NCI-H345 treated with DMSO at 0.1 percent for 48 hours (cell line): ENCODE measurements around the gene TSPOAP1.
A peak's percentile ranks its signal among the peaks of the same experiment; 100 is the strongest.

Experiments used
- DNase-seq: peaks from one replicate; lab custom pipeline; 2025; ENCODE audit not compliant: unreplicated experiment; lab: John Stamatoyannopoulos, UW

TSPOAP1 gene

DNA sequence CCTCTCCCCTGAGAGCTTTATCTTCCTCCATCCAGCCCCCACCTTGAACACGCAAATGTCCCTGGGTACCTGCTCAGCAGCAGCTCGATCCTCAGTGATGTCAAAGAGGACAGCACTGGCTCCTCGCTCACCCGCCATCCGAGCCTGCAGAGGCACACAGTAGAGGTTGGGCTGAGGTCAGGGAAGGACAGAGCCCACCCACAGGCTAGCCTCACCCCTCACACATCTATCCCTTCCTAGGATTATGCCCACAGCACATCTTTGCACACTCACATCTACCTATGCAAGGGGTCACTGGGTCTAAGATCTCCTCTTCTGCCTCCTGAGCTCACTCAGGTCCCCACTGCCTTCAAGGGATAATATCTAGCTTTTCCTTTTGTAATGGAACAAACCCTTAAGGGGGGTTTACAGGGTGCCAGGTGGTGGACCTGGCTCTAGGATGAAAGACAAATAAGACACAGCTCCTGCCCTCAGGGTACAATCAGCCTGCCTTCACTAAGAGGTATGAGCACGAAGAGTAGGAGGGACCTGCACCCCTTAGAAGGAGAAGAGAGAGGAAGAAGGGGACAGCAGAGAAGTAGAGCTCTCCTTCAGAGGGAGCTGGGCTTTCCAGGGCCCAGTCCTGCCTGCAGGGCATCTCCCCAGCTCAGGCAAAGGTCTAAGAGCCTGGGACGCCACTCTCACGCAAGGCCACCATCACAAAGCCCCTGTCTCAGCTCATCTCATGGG is 35.0 kb upstream of the TSPOAP1 start:
- no peak for DNase-seq

DNA sequence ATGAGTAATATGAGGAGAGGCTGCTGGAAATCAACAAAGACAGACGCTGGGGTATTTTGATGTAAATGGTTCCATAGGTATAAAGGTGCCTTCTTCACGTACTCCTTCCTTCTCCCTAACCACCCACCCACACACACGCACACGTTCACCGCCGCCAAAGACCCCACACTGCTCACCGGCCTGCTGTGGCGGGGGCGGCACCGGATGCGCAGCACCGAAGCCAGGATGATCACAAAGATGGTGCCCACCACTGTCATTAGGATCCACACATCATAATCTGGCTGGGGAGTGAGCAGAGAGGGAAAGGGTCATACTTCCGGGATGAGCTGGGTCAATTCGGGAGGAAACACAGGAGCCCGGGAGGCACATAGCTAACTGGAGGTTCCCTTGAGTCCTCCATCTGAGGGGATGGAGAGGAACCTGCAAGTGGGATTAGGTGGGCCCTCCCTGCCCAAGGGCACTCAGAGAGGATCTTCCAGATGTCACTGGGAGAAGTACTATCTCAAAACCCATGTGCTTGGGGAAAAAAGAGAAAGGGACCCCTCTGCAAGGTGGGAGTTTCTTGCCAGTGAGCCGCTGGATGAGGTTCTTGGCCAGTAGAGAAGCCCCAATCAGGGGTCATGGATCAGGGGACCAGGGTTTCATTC is 33.9 kb upstream of the TSPOAP1 start:
- no peak for DNase-seq

DNA sequence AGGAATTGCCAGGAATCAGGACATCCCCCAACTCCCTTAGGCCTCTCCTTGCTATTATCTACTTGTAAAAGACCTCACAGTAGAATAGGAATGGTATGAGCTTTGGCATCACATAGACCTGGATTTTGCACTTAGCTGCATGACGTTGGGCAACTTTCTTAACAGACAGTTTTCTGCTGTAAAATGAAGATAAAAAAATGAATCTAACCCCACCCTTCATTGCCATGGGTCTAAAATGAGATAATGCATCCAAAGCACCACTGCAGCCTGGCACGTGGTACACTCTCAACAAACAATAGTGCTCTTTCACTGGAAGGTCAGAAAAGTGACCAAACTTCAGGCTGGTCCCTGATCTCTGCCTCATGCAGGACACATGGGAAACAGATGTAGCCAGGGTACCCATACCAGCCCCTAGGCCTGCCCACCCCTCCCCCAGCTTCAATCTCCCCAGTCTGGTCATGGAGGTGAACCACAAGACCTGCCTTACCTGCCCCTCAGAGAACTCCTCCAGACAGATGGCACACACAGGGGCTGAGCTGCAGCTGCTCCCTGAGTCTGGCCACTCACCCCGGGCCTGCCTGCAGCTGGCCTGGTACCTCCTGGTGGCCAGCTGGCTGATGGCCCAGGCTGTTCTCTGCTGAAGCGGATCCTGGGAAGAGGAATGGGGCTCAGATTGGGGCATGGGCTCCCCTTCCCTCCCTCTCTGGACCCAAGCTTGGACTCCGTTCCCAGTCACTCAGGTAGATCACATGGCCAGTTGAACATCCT is 31.9 kb upstream of the TSPOAP1 start:
- DNase-seq = no peak

DNA sequence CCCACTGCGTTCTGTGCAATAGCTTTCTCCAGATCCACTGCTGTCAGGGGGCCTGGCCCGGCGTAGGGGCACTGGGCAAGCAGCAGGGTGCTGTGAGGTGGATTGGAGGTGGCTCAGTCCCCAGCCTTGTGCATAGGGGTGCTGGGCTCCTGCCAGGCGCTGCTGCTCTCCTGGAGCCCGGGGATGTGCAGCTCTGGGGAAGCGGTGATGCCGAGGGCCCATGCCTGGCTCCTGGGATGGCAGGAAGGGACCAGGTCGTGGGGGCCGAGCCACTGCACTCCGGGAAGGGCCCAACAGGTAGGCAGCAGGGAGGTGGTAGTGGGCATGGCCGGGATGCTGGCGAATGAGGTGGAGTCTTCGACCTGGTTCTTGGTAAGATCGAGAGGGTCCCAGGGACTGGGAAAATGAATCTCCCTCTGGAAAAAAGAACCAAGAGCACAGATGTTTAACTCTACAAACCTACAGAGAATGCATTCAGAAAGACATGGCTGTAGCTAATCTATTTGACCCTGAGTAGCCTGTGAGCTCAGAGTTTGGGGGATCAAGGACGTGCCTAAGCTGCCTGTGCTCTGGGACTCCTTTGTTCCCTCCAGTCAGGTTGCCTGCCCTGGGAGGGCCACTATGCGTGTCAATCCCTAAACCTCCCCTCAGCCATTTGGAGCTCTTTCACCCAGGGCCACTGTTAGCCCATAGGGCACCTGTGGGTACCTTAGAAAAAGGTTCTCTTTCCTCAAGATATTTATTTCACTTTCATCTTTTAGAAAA is 30.0 kb upstream of the TSPOAP1 start:
- no peak for DNase-seq

DNA sequence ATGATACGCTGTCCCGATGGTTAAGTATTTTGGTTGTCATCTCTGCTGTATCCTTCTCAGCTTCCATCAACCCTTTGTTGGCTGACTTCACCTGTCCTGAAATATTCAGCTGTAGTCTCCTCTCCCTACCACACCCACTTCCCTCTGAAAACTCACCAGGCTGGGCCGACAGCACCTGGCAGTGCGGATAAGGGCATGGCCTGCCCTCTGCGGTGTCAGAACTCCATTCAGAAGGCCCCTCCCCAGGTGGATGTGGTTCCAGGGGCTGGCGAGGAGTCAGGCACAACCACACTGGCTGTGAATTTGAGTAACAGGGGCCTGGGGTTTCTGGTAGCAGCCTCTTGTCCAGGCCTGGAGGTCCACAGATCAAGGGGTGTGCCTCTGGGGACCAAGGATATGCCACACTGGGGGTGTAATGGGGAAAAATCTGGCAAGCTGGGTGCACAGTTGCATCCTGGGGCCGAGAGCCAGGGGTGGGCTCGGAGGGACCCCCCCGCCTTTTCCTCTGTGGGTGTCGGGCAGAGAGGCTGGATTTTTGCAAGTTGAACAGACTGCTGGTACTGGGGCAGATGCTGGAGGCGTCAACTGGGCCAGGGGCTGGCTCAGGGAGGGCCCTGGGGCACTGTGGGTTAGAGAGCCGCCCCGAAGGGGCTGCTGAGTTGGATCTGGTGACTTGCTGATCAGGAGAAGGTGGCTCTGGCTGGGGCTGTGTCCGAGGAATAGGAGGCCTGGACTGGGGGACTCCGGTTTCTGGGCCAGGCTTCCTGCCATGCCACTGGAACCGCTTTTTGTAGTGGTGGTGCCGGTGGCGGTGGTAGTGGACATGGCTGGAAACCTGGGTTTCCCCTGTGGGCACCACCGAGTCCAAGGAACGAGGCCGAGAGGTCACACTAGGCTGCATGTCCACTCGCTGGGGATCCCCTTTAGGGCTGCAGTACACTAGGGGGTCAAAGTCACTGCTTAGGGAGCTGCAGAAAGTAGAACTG is 29.0 kb upstream of the TSPOAP1 start:
- no peak for DNase-seq

DNA sequence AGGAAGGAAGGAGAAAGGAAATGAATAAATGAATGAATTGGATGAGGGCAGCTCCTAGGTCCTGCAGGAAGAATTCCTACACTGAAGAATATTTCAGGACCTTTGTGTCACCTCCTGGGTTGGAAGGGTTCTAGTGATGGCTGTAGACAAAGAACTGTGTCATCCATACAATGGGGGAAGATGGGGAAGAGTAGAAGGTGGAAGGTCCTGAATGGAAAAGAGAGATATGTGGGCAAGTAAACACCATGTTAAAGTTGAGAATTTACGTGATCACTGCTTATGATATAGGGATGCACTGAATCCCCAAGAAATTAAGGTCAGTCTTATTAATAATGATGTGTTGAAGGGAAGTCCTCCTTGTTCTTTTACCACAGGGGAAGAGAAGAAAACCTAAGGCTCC is 27.6 kb upstream of the TSPOAP1 start:
- no peak for DNase-seq

DNA sequence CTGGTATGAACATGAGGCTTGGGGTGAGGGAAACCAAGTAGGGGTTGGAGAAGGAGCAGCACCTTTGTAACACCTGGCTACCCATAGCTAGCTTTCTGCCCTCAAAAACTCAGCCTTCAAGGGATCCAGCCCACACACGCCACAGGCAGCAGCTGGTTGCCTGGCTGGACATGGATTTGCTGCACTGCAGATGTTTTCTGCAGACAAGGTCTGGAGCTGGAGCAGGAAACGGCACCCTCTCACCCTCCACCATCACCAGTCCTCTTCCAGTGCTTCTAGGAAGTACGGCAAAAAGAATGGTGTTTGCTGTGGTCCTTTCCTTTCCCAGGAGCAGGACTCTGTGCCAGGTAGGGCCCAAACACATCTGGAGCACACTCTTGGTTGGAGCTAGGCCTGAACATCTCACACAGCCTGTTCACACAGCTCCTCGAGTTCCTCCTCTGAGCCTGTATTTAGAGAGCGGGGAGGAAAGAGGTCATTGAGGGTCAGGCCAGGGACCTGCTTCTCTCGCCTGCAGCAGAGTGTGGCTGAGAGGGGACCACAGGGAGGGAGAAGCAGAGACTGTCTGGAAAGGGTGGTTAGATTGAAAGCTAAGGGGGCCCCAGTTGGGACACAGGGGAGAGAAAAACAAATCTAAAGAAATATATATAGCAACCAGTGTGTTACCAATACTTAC is 26.1 kb upstream of the TSPOAP1 start:
- no peak for DNase-seq

DNA sequence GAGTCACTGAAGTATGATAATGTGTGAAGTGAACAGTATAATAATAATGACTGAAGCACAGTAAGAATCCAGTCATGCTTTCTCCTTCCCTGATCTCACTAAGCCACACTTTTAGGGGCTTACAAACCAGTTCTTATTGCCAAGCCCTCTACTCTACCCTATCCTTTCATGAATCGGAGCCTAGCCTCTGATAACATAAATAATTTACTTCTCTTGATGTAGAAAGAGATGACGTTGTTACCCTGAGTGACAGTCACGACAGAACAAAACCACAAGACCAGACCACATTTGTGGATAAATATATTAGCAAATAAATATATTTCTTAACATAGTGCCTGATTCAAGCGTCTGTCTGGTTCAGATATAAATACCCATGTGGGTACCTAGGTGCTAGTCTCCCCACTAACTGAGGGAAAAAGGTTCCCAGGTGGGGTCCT is 24.8 kb upstream of the TSPOAP1 start:
- DNase-seq = no peak

DNA sequence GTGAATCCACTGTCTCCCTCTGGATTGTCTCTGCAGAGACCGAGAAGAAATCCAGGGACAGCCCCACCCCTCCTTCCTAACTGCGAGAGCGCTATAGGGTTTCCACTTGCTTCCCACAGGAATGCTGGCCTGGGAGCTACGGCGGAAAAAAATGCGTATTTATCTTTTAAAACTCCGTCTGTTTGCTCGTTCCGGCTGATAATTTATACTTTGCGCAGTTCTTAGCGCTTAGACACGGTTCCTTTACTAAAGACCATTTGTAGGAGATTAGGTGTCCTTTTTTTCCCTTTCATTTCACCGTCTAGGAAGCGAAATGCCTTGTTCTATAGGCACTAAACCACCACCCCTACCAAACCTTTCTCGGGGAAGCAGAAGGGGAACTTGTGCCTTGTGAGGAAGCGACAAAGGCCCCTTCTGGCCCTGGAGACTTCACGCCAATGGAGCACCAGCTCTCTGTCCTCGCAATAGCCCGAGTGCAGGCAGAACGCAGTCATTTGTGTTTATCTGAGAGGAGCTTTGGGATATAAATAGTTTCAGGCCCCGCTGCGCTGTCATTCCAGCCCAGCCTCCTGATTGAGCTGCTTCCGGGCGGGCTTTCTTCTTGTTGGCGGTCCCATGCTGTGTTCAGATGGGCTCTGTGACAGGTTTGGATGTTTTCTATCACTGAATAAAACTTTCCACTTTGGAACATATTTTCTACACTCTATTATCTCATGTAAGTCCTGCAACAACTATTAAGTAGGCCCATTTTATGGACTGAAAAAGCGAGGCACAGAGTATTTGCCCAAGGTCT is 24.2 kb upstream of the TSPOAP1 start:
- DNase-seq = no peak

DNA sequence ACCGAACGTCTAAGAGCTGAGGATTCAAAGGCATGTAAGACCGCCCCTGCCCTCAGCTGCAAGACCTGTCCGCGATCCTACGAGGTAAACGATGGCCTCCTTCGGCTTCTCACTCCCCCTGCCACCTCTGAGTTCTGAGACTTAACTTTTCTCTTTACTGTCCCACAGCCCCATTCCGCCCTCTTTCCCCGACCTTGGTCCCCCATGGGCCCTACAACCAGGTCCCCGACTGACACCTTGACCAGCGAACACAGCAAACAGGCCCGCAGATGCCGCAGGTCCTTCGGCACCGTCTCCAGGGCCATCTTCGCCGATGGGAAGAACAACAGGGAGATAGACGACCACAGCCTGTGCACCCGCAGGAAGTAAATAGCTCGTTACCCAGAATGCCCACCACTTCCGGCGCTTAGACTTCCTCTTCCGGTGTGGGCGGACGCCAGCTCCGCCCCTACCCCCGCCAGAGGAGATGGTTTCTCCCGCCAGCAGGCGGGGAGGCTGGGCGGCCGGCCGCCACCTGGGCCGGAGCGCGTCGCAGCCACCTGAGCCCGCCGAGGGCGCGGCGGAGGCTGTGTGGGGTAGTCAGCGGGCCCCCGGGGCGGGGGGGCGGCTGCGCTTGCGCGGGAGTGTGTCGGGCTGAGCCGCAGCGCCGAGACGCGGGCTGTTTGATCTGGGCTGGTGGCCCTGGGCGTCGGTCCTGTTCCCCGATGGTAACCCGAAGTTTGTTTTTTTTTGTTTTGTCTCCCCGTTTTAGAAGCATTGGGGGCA is 23.4 kb upstream of the TSPOAP1 start, which contains the start of gene SUPT4H1:
Gene SUPT4H1 (minus strand): TSS at position 371 of the 765 bp plus-strand sequence. CDS start 66 bp downstream, at position 305.
- DNase-seq = peak; percentile 84

DNA sequence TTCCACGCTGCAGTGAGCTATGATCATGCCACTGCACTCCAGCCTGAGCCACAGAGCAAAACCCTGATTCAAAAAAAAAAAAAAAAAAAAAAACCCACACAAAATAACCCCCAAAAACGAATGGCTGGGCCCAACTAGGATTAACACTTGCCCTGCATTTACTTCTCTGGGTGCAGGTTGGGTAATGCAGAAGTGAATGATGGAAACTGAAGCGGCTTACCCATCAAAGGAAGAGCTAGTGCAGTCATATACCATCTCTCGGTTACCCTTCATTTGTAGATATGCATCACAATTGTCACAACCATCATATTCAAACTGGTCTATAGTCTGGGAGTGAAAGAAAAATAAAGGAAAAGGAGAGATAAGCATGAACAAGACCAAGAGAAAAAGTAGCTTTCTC is 22.6 kb upstream of the TSPOAP1 start:
- DNase-seq = no peak

DNA sequence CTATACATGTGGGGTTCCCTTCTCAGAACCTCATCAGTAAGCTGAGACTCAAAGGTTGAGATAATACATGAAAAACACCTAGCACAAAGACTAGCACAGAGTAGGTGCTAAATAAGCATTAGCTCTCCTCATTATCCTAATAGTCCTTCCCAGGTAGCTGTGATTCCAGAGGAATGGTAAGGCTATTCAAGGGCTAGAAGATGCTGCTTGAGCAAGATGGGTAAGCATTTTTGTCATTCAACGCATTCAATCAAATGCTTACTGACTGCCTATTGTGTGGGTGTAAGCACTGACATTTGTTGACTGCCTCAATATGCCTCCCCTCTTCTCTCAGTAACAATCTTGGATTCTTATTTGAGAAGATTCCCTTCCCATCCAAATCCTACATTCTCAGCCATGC is 19.4 kb upstream of the TSPOAP1 start:
- no peak for DNase-seq

DNA sequence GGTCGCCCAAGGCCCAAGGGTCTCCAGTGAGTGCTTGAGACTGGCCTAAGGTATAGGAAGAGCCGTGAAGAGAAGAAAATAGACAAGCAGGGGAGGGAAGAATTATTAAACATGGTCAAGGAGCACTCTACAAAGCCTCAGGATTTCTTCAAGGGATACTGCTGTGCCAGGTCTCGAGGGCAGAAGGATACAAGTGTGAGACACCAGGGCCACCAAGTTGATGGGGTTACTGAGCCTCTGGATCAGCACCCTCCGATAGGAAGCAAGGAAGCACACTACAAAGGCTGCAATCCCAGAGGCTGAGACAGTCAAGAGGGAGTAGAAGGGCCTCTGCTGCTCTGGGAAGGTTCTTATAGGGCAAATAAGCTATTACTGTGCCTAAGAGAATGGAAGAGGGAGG is 16.9 kb upstream of the TSPOAP1 start:
- no peak for DNase-seq

DNA sequence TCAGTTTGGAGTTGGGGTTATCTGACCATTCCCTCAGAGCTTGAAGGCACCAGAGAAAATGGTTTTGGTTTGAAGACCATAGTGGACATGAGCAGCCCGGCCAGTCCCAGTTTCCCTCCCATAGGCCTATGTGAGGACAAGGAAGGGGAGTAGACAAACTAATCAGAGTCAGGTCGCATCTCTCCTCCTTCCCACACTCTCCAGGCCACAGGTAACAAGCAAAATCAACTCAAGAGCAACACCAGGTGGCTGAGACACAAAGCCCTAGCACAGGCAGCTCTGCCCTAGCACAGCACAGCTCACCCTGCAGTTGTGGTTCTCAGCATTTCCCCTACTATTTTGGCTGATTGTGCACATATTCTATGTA is 16.2 kb upstream of the TSPOAP1 start:
- no peak for DNase-seq

DNA sequence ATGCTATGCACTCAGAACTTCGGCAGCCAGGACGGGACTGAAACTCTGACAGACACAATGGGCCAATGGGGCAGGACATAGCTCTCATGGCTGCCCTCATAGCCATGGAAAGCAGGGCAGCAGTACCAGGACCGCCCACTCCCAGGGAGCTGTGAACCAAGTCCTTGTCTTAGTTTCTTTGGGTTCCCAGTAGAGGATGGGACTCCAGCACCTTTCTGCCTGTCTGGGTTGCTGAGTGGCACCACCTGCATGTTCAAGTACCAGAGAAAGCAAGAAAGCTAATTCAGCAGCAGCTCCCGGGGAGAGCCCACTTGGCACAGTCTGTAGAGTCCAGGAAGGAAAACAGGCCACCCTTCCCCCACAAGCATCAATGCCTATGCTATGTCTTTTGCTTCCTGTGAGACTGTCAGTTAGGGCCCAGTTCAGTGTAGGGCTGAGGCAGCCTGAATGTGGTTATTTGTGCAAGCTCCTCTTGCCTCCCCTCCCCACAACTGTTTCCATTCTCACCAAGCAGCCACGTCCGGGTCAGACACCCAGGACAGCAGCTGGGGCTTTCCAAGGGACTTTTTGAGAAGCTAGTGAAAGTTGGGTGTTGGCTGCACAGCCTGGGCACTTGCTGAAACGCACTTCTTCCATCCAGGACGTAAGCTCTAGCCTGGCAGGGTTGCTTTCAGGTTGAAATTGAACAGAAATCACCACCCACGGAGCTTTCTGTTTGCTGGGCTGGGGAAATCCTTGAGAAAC is 15.6 kb upstream of the TSPOAP1 start:
- DNase-seq = no peak

DNA sequence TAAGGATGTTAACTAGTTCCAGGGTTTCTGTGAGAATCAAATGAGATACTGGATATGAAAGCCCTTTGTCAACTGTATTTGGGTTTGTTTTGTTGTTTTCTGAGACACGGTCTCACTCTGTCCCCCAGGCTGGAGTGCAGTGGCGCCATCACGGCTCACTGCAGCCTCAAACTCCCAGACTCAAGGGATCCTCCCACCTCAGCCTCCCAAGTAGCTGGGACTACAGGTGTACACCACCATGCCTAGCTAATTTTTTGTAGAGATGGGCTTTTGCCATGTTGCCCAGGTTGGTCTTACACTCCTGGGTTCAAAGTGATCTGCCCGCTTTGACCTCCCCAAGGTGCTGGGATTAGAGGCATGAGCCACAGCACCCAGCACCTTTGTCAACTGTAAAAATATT is 14.5 kb upstream of the TSPOAP1 start:
- DNase-seq = no peak

DNA sequence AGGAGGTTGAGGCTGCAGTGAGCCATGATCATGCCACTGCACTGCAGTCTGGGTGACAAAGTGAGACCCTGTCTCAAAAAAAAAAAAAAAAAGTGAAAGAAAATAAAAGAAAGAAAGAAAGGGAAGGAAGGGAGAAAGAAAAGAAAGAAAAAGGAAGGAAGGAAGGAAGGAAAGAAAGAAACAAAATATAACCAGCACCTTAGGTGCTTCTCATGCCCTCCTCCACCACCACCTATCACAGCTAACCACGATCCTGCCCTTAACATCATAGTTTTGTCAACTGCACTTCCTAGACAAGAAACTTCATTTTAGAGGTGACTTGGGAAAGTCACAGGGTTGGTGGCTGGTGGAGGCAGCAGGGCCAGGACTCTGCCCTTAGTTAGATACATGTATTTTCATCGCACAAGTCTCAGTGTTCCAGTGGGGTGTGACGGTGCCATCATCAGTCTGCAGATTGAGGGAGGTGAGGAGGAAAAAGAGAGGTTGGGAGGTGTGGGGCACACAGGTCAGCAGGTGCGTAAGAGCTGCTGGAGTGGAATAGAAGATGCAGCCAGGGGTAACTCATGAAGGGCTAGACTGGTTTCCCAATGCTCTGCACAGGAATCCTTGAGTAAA is 13.4 kb upstream of the TSPOAP1 start:
- DNase-seq = no peak
